NOMO-1 treated with dmso at 0.1 percent for 144 hours (cell line): ENCODE data around the gene CFAP299.

Experiments
- DNase-seq: peaks from one replicate; lab custom pipeline; 2025; ENCODE audit not compliant: unreplicated experiment; lab: John Stamatoyannopoulos, UW

The CFAP299 gene

GRCh38 chr4:80909938-80910337, 574.4 kb downstream of the CFAP299 start:
- no peak for DNase-seq

- DNase-seq = no peak
Measured at GRCh38 chr4:80911458-80911857, 575.9 kb downstream of the CFAP299 start.

GRCh38 chr4:80912350-80912749, 576.8 kb downstream of the CFAP299 start:
- DNase-seq = no peak

- no peak for DNase-seq
Measured at GRCh38 chr4:80913381-80913780, 577.9 kb downstream of the CFAP299 start.

DNA sequence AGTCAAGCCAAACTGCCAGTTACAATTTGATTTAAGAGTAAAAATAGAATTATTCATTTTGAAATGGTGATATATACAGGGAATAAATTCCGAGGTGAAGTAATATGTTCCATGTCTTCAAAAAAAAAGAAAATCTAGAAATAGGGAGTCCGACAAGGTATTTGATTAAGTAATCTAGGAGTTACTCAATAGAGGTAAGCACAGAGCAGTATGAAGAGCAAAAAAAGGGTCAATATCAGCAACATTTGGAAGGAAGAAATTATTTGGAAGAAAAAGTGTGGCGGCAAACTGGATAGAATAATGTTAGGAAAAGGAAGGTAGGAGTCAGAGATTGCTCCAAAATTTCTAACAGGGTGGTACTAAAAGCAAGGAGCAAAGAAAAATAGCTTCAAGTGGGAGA, 581.2 kb downstream of the CFAP299 start:
- DNase-seq = no peak

DNA sequence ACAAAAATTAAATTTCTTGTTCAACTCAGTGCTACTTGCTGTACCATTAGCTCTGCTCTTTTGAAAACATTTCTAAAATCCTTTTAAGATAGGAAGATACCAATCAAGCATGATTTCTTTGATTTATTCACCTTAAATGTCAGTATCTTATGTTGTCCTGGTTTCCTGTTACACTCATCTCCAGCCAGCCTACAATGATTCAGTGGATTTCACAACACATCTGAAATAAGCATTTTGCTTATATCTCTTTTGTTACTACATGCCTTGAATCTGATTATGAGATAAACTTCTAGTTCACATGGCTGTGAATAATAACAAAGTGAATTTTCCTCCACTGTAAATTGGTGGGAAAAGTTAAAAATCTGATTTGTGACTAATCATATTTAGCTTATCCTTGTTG, 582.5 kb downstream of the CFAP299 start:
- no peak for DNase-seq

GRCh38 chr4:80921441-80921840, 585.9 kb downstream of the CFAP299 start:
- DNase-seq = no peak

- no peak for DNase-seq
Measured at GRCh38 chr4:80922941-80923340, 587.4 kb downstream of the CFAP299 start.

DNA sequence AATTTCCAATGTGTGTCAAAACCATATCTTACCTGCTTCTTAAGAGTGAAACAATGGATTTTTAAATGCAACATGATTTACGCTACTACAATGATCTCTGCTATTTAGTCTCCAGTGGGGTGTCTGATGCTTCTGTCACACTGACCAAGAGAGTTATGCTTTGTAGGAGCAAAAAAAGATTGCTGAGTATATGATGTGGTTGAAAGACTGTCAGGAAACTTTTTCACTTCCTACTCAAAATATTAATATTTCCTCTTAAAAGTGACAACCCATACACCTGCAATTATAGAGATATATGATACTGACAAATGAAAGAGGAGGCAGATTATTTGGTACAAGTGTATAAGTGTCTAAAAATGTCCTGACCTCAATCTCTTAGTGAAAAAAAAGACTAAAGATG, 589.8 kb downstream of the CFAP299 start:
- DNase-seq = no peak

GRCh38 chr4:80926446-80926845, 590.9 kb downstream of the CFAP299 start:
- no peak for DNase-seq

DNA sequence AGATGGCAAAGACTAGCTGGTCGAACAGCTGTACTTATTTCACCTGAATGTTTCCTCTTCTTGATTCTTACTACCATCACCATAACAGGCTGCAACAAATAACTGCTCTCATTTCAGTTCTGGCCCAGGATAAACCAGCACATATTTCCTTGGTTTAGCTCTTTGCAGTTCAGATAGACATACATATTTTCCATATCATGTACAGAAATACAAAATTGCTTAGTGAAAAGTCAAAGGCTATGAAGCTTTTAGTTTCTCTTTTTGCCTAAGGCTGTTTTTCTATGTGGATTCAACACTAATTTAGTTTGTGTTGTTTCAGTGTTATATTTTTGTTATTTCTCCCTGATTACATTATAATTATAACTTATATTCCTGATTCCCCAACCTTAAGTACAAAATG, 591.4 kb downstream of the CFAP299 start:
- DNase-seq = no peak

- no peak for DNase-seq
Measured at GRCh38 chr4:80927420-80927819, 591.9 kb downstream of the CFAP299 start.

DNA sequence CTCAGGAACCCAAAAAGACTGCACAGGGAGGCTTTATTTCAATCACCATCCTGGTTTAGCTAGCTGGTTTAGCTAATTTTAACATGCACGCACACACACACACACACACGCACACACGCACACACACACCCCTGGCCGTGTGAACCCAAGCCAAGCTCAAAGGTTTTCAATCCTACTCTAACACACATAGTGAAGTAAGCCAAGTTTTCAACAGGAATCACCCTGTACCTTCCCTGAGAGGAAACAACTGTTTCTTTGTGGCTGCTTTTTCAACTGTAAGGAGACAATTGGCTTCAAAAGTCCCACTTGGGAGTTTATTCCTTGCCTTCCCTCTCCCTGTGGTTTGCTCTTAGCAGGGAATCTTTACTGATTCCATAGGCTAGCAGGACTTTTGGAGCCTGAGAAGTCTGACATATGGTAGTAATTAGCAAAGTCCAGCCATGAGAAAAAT, 596.1 kb downstream of the CFAP299 start:
- no peak for DNase-seq

DNA sequence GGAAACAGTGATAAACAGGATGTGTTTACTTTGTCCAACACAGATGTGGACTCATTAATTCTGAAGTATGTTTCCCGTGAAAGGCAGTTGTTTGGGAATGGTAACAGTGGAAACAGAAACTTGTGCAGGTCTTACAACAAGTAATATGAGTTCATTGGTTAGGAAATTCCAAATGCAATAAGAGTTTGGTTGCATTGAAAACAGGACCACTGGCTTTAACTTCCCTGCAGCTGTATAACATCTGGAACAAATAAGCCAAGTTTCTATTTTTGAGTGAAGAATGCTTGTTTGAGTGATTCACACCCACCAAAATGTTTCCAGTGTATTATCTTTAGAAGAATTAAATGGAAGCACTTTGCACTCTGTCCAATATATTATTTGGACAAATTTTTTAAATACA, 612.6 kb downstream of the CFAP299 start:
- no peak for DNase-seq

GRCh38 chr4:80948995-80949394, 613.5 kb downstream of the CFAP299 start:
- no peak for DNase-seq

GRCh38 chr4:80956421-80956820, 620.9 kb downstream of the CFAP299 start:
- DNase-seq = no peak

DNA sequence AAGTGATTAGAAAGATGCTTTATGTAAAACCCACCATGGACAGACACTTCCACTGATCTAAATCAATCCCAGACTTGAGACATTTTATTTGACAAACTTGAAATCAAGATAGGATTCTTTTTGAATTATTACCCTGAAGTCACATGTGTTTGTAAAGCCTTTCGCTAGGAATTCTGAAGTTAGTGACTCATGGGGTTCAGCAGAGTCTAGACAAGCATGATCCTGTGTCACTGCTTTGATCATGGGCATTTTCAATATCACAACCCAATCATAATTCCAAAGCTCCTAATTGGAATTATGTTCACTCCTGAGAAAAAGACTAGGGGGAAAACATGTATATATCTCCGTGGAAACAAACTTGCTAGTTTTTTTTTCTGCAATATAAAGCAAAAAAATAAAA, 627.5 kb downstream of the CFAP299 start:
- DNase-seq = no peak

DNA sequence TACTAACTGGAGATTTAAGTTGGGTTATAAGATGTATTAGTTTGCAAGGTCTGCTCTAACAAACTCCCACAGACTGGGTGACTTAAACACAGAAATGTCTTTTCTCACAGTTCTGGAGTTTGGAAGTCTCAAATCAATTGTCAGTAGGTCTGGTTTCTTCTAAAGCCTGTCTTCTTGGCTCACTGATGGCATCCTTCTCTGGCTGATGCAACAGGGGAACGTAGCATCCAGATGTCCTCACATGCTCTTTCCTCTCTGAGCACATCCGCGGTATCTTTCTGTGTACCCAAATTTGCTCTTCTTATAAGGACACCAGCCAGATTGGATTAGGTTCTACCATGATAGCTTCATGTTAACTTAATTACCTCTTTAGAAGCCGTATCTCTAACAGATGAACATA, 631.8 kb downstream of the CFAP299 start:
- no peak for DNase-seq

DNA sequence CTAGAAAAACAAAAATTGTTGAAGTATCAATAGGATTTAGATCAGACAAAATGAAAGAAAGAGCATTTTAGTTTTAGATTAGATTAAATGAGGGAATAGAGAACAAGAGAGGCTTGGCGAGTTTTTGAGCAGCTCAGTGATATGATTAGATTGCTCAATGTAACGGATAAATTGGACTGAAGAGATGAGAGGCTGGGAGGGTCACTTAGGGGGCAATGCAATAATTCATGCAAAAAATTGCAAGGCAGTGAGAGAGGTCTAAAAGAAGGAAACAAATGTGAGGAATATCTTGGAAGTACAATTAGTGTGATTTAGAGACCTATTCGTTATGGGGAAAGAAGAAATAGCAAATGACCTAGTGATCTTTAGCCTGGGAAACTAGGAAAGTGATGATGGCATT, 644.7 kb downstream of the CFAP299 start:
- DNase-seq = no peak

GRCh38 chr4:80986011-80986410, 650.5 kb downstream of the CFAP299 start:
- no peak for DNase-seq

DNA sequence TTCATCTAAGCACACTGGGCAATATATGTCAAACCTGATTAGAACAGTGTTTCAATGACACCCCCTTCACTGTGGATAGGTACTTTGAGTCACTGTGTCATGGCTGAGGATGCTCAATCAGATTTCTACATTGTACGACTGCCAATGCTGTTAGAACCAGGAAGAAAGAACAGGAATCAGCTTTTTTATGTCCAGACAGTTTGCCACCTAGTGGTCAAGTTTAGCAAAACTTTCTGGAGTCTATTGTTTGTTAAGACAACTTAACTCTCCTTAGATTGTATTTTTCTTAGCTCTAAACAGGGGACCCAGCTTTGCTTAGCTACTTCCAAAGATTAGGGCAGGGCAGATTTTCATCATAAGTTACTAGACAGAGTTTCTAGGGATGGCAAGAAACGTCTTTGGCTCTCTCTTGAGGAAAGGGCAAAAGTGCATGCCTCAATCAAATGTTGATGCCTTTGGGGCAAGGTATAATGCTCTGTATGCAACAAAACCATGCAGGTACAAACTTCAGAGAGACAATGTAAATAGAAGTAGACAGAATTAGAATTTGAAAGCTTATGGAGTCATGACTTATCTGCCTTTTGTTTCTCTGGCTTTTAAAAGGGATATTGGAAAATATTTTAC, 654.5 kb downstream of the CFAP299 start:
- no peak for DNase-seq

GRCh38 chr4:80990851-80991250, 655.3 kb downstream of the CFAP299 start:
- DNase-seq = no peak

GRCh38 chr4:80999943-81000342, 664.4 kb downstream of the CFAP299 start:
- DNase-seq = no peak
